ENCODE results near the gene KLHL36.

DNA sequence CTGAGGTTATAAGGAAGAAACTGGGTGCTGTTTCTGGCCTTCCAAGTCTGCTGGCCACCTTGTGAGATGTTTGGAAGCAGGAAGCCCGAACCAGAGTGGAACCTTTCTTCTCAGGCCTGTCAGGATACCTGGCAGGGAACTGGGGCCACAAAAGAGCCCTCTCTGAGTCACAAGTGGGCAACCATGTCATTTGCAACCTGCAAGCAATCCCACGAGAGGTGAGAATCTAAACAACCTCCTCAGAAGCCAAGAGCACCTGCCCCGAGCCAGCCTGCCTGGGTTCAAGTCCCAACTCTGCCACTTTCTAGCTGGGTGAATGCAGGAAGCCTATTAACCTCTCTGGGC, 33.7 kb upstream of the KLHL36 start:
- TF ChIP-seq RFX5 (IDR thresholded peaks at IDR 0.05; ENCODE audit: low read depth, low read length) (no peak), RCOR1 (IDR thresholded peaks at IDR 0.05; ENCODE audit: borderline replicate concordance in 1 of 2, low read depth in 2 of 2, low read length in 2 of 2) (no peak), CREM (IDR thresholded peaks at IDR 0.05; ENCODE audit: low read depth) (no peak), RB1 (IDR thresholded peaks at IDR 0.05; ENCODE audit: low read depth) (no peak), ZNF695 (CRISPR knock-in tag; IDR thresholded peaks at IDR 0.05) (no peak), CHD7 (IDR thresholded peaks at IDR 0.05; ENCODE audit: low read depth, low read length) (no peak), TARDBP (IDR thresholded peaks at IDR 0.05) (no peak), CAMTA2 (CRISPR knock-in tag; conservative IDR thresholded peaks at IDR 0.05) (no peak), CTCF (IDR thresholded peaks at IDR 0.05 in 2 of 3, conservative IDR thresholded peaks at IDR 0.05 in 1 of 3; ENCODE audit: insufficient read depth in 2 of 3, low read depth in 1 of 3, low read length in 3 of 3) (no peak), ILF3 (IDR thresholded peaks at IDR 0.05; ENCODE audit: borderline replicate concordance) (no peak), ZNF318 (IDR thresholded peaks at IDR 0.05; ENCODE audit: borderline replicate concordance in 1 of 2, low read depth in 1 of 2) (no peak)
